IMR-90 (cell line): Measurements from ENCODE around the gene OR2G2. TPM values are rescaled to one million over a fixed set of nuclear protein-coding genes. Genes with fewer than 3 reads are reported as not detected.

Experiments used
- ATAC-seq: fragments of 200-7000 bp; cut with Tn5 transposase; 2 replicates; pipeline ENCODE4 v1.9.1; 2020; ENCODE audit warnings: low read depth, mild to moderate bottlenecking, moderate library complexity
- BruUV-seq: library from RNA; stranded (reverse); fragments of 400-500 nt; replicated peaks from 2 replicates; lab custom pipeline; 2021; lab: Mats Ljungman, UMichigan
- CTCF ChIA-PET: fragments of 300-600 bp; formaldehyde crosslinking; extraction: SDS; loops from one replicate; lab custom pipeline; 2021; ENCODE audit warnings: antibody characterized with exemption; lab: Yijun Ruan, JAX
- POLR2A ChIA-PET: fragments of 300-600 bp; sonication (Branson Sonifier 250); formaldehyde crosslinking; loops from one replicate; lab custom pipeline; 2022; ENCODE audit warnings: antibody characterized with exemption; ENCODE audit not compliant: unreplicated experiment; lab: Charles Lee
- DNase-seq: peaks from one replicate; pipeline ENCODE4 v3.0.0; 2013
- H2AFZ ChIP-seq: replicated peaks from 2 replicates; pipeline ENCODE3; 2013; ENCODE audit warnings: low read length, mild to moderate bottlenecking; ENCODE audit not compliant: poor library complexity
- H2AK5ac ChIP-seq: 2 replicates; pipeline ENCODE4 v1.6.1; 2013; ENCODE audit warnings: low read depth, low read length, inconsistent platforms
- H2AK9ac ChIP-seq: replicated peaks from 2 replicates; pipeline ENCODE3; 2013; ENCODE audit warnings: mild to moderate bottlenecking, low read depth, low read length, moderate library complexity; ENCODE audit not compliant: poor library complexity
- H2BK120ac ChIP-seq: 2 replicates; pipeline ENCODE4 v1.6.1; 2013; ENCODE audit warnings: low read depth, low read length, inconsistent platforms
- H2BK15ac ChIP-seq: 3 replicates; pipeline ENCODE4 v1.6.1; 2013; ENCODE audit warnings: low read depth, low read length, inconsistent platforms
- H2BK20ac ChIP-seq: 2 replicates; pipeline ENCODE4 v1.6.1; 2013; ENCODE audit warnings: low read depth, mild to moderate bottlenecking, inconsistent platforms, low read length, moderate library complexity
- H2BK5ac ChIP-seq: 2 replicates; pipeline ENCODE4 v1.6.1; 2013; ENCODE audit warnings: mild to moderate bottlenecking, low read depth, low read length, inconsistent platforms; ENCODE audit not compliant: poor library complexity, severe bottlenecking
- H3K14ac ChIP-seq: replicated peaks from 2 replicates; pipeline ENCODE4 v1.6.1; 2013; ENCODE audit warnings: low read depth, low read length, inconsistent platforms
- H3K18ac ChIP-seq: 2 replicates; pipeline ENCODE4 v1.6.1; 2013; ENCODE audit warnings: low read depth, low read length, control low read depth
- H3K23ac ChIP-seq: 2 replicates; pipeline ENCODE4 v1.6.1; 2013; ENCODE audit warnings: low read depth, low read length, inconsistent platforms
- H3K27ac ChIP-seq: 2 replicates; pipeline ENCODE4 v1.5.1; 2013; ENCODE audit warnings: mild to moderate bottlenecking, control low read depth, low read length; ENCODE audit not compliant: insufficient read depth
- H3K27me3 ChIP-seq: 2 replicates; pipeline ENCODE4 v1.6.1; 2013; ENCODE audit warnings: low read length; ENCODE audit not compliant: control insufficient read depth, insufficient read depth
- H3K36me3 ChIP-seq: 2 replicates; pipeline ENCODE4 v1.6.1; 2013; ENCODE audit warnings: low read length, mixed read lengths; ENCODE audit not compliant: control insufficient read depth, insufficient read depth
- H3K4ac ChIP-seq: 2 replicates; pipeline ENCODE4 v1.6.1; 2013; ENCODE audit warnings: low read depth, low read length, inconsistent platforms
- H3K4me1 ChIP-seq: 2 replicates; pipeline ENCODE4 v1.6.1; 2013; ENCODE audit warnings: low read length, mixed read lengths; ENCODE audit not compliant: control insufficient read depth, insufficient read depth
- H3K4me2 ChIP-seq: 2 replicates; pipeline ENCODE4 v1.6.1; 2013; ENCODE audit warnings: low read depth, mild to moderate bottlenecking, control low read depth, low read length, moderate library complexity
- H3K4me3 ChIP-seq: 2 replicates; pipeline ENCODE4 v1.5.1; 2013; ENCODE audit warnings: low read depth, mild to moderate bottlenecking, control low read depth, low read length, moderate library complexity; ENCODE audit not compliant: insufficient read depth
- H3K56ac ChIP-seq: 2 replicates; pipeline ENCODE4 v1.6.1; 2013; ENCODE audit warnings: low read length, inconsistent platforms; ENCODE audit not compliant: insufficient read depth; ENCODE audit errors: extremely low read depth
- H3K79me1 ChIP-seq, 2 experiments: 2 replicates each; pipeline ENCODE4 v1.6.1; 2013; ENCODE audit warnings: low read length in 2 of 2, inconsistent platforms in 1 of 2, low read depth in 1 of 2
- H3K9ac ChIP-seq: 2 replicates; pipeline ENCODE4 v1.6.1; 2013; ENCODE audit warnings: low read depth, low read length, control low read depth
- H3K9me1 ChIP-seq: 2 replicates; pipeline ENCODE4 v1.6.1; 2013; ENCODE audit warnings: low read length, inconsistent platforms; ENCODE audit not compliant: insufficient read depth
- H3K9me3 ChIP-seq: 2 replicates; pipeline ENCODE4 v1.6.1; 2013; ENCODE audit warnings: low read length; ENCODE audit not compliant: control insufficient read depth, insufficient read depth
- H4K20me1 ChIP-seq: 2 replicates; pipeline ENCODE4 v1.6.1; 2013; ENCODE audit warnings: low read length, inconsistent platforms; ENCODE audit not compliant: insufficient read depth
- H4K5ac ChIP-seq: 2 replicates; pipeline ENCODE4 v1.6.1; 2013; ENCODE audit warnings: mild to moderate bottlenecking, low read depth, low read length, control low read depth
- H4K8ac ChIP-seq, 2 experiments: 2 replicates each; pipeline ENCODE4 v1.6.1; 2013; ENCODE audit warnings: low read depth in 2 of 2, low read length in 2 of 2, control low read depth in 1 of 2, inconsistent platforms in 1 of 2
- H4K91ac ChIP-seq: 2 replicates; pipeline ENCODE4 v1.6.1; 2013; ENCODE audit warnings: low read depth, low read length, inconsistent platforms; ENCODE audit not compliant: insufficient read depth
- BHLHE40 ChIP-seq: fragments of 150-350 bp; IDR thresholded peaks from 2 replicates; pipeline ENCODE4 v1.6.1; 2016; ENCODE audit warnings: mild to moderate bottlenecking, low read depth, low read length
- CHD1 ChIP-seq: IDR thresholded peaks from 2 replicates; pipeline ENCODE4 v1.6.1; 2012; ENCODE audit warnings: low read depth, low read length, improper control_type of control experiment
- CTCF ChIP-seq: conservative IDR thresholded peaks from 2 replicates; pipeline ENCODE4 v1.5.1; 2012; ENCODE audit warnings: mild to moderate bottlenecking, low read depth, low read length, improper control_type of control experiment
- ELK1 ChIP-seq: fragments of 150-350 bp; IDR thresholded peaks from 2 replicates; pipeline ENCODE4 v1.6.1; 2016; ENCODE audit warnings: low read depth, mild to moderate bottlenecking, low read length, moderate library complexity, borderline replicate concordance
- MAFK ChIP-seq: IDR thresholded peaks from 2 replicates; pipeline ENCODE4 v1.6.1; 2012; ENCODE audit warnings: low read depth, low read length, improper control_type of control experiment
- MAZ ChIP-seq: IDR thresholded peaks from 2 replicates; pipeline ENCODE4 v1.6.1; 2012; ENCODE audit warnings: low read depth, mild to moderate bottlenecking, low read length, improper control_type of control experiment, moderate library complexity, borderline replicate concordance
- NFE2L2 ChIP-seq: fragments of 150-350 bp; IDR thresholded peaks from 2 replicates; pipeline ENCODE4 v1.6.1; 2016; ENCODE audit warnings: low read depth, mild to moderate bottlenecking, low read length
- POLR2A ChIP-seq: IDR thresholded peaks from 2 replicates; pipeline ENCODE4 v1.6.1; 2012; ENCODE audit warnings: mild to moderate bottlenecking, low read depth, low read length
- RAD21 ChIP-seq: IDR thresholded peaks from 2 replicates; pipeline ENCODE4 v1.6.1; 2012; ENCODE audit warnings: low read length, improper control_type of control experiment
- RCOR1 ChIP-seq: IDR thresholded peaks from 2 replicates; pipeline ENCODE4 v1.6.1; 2012; ENCODE audit warnings: mild to moderate bottlenecking, low read length, improper control_type of control experiment; ENCODE audit not compliant: insufficient replicate concordance
- SMC3 ChIP-seq: fragments of 150-350 bp; IDR thresholded peaks from 2 replicates; pipeline ENCODE4 v1.6.1; 2016; ENCODE audit warnings: low read depth, mild to moderate bottlenecking, antibody characterized with exemption, low read length, moderate library complexity
- USF2 ChIP-seq: fragments of 150-350 bp; IDR thresholded peaks from 2 replicates; pipeline ENCODE4 v1.6.1; 2017; ENCODE audit warnings: mild to moderate bottlenecking, antibody characterized with exemption, low read length, low read depth
- WGBS, 2 experiments: methylation state at CpG; one replicate each; pipeline versions ENCODE4 v1.1.5 to v1.1.7; 2013; ENCODE audit warnings: missing lambda C conversion rate in 2 of 2; ENCODE audit not compliant: insufficient read length in 1 of 2; ENCODE audit errors: extremely low coverage in 2 of 2; 5-methylcytosine and 5-hydroxymethylcytosine counted together
- dilution Hi-C: fragments of 300-500 bp; cut with HindIII; formaldehyde crosslinking; loops from one replicate; pipeline ENCODE4 v1.14.3; 2018; ENCODE audit warnings: low sequenced_read_pairs; ENCODE audit not compliant: unreplicated experiment
- in situ Hi-C: fragments of 300-500 bp; cut with MboI; formaldehyde crosslinking; loops from 3 replicates; pipeline ENCODE4 v1.14.3; 2019; ENCODE audit warnings: low sequenced_read_pairs, inconsistent platforms, mixed read lengths
- intact Hi-C: fragments of 100-400 bp; cut with micrococcal nuclease; formaldehyde crosslinking; loops from 2 replicates; pipeline ENCODE4 v1.10.0; 2022
- polyA plus RNA-seq, 3 experiments: library from polyadenylated mRNA; depleted of rRNA; stranded (reverse); fragments of >200 nt; gene quantifications; 2 replicates each; pipeline ENCODE4 v1.2.3, GENCODE V29; 2012; ENCODE audit warnings: low replicate concordance in 1 of 3
- total RNA-seq: library from RNA; depleted of rRNA; stranded (reverse); fragments of >200 nt; gene quantifications from 2 replicates; pipeline ENCODE4 v1.2.3, GENCODE V29; 2012

The OR2G2 gene
- total and polyA plus RNA-seq, 2 of the 4 experiments (the other 2 are of a cell fraction), result not detected

GRCh38 chr1:247638781-247639180, 50.6 kb downstream of the OR2G2 start:
- no peaks in the 10 kb centered on the region for H3K4me1 ChIP-seq
- H3K4me3 ChIP-seq, result no peak overlapping the region
- CTCF ChIA-PET, result no interaction called here
- no peak overlapping the region for H3K14ac ChIP-seq
- ATAC-seq (no peak), DNase-seq (no peak)
- H3K4me2 ChIP-seq, result no peak overlapping the region
- no peak overlapping the region for H3K9ac ChIP-seq
- in situ Hi-C loops (no loop called here), dilution Hi-C loops (no loop called here), intact Hi-C loops (no loop called here)
- no peak overlapping the region for H3K18ac ChIP-seq
- H3K9me1 ChIP-seq, result no peaks in the 10 kb centered on the region
- H2BK15ac ChIP-seq, result no peak overlapping the region
- H3K27me3 ChIP-seq, result no peaks in the 10 kb centered on the region
- no peak overlapping the region for H2BK5ac ChIP-seq
- H2BK20ac ChIP-seq, result no peak overlapping the region
- no peak overlapping the region for H4K5ac ChIP-seq
- no peak overlapping the region for H2AK9ac ChIP-seq
- H4K8ac ChIP-seq, result no peak overlapping the region
- TF ChIP-seq USF2 (no peak), RCOR1 (no peak), CTCF (no peak), CHD1 (no peak), MAZ (no peak), POLR2A (no peak), NFE2L2 (no peak), BHLHE40 (no peak), SMC3 (no peak), RAD21 (no peak), ELK1 (no peak), MAFK (no peak)
- BruUV-seq, result no TSS peak
- H4K91ac ChIP-seq, result no peak overlapping the region
- WGBS, 2 experiments, result 65% methylated on average over 2 of the region's 6 CpGs; no CpG with 5 or more reads in 1 of the 2 experiments
- no peak overlapping the region for H3K27ac ChIP-seq
- H2BK120ac ChIP-seq, result no peak overlapping the region
- no peak overlapping the region for H2AK5ac ChIP-seq
- no peaks in the 10 kb centered on the region for H4K20me1 ChIP-seq
- no peak overlapping the region for H3K23ac ChIP-seq
- no peak overlapping the region for H3K56ac ChIP-seq
- no peaks in the 10 kb centered on the region for H3K79me1 ChIP-seq
- H2AFZ ChIP-seq, result no peak overlapping the region
- H3K4ac ChIP-seq, result no peak overlapping the region
- peaks cover 23% of the 10 kb centered on the region for H3K9me3 ChIP-seq
- no peaks in the 10 kb centered on the region for H3K36me3 ChIP-seq
- POLR2A ChIA-PET, result no interaction called here
